ENCODE results near the gene MBOAT1. TPM values are rescaled to one million over a fixed set of nuclear protein-coding genes. Genes with fewer than 3 reads are reported as not detected.

Gene MBOAT1
- total RNA-seq, 4 donors from 2014 or later, result 17.3 to 57.0 (median 45.2) TPM

GRCh38 chr6:20215310-20215709, 3.0 kb upstream of the MBOAT1 start:
- Histone ChIP-seq H3K36me3 (no peaks in the 10 kb centered on the region), H3K4me3 (no peak overlapping the region), H3K27me3 (no peaks in the 10 kb centered on the region), H3K4me1 (peaks cover 0 to 20% (median 0%) of the 10 kb centered on the region in 4 donors), H3K9me3 (no peaks in the 10 kb centered on the region), H3K27ac (no peak overlapping the region)
- TF ChIP-seq, protein P1, sequence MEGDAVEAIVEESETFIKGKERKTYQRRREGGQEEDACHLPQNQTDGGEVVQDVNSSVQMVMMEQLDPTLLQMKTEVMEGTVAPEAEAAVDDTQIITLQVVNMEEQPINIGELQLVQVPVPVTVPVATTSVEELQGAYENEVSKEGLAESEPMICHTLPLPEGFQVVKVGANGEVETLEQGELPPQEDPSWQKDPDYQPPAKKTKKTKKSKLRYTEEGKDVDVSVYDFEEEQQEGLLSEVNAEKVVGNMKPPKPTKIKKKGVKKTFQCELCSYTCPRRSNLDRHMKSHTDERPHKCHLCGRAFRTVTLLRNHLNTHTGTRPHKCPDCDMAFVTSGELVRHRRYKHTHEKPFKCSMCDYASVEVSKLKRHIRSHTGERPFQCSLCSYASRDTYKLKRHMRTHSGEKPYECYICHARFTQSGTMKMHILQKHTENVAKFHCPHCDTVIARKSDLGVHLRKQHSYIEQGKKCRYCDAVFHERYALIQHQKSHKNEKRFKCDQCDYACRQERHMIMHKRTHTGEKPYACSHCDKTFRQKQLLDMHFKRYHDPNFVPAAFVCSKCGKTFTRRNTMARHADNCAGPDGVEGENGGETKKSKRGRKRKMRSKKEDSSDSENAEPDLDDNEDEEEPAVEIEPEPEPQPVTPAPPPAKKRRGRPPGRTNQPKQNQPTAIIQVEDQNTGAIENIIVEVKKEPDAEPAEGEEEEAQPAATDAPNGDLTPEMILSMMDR (IDR thresholded peaks at IDR 0.05), result no peak
- no peak for TF ChIP-seq POLR2A (IDR thresholded peaks at IDR 0.05)
- DNase-seq, result no peak

DNA sequence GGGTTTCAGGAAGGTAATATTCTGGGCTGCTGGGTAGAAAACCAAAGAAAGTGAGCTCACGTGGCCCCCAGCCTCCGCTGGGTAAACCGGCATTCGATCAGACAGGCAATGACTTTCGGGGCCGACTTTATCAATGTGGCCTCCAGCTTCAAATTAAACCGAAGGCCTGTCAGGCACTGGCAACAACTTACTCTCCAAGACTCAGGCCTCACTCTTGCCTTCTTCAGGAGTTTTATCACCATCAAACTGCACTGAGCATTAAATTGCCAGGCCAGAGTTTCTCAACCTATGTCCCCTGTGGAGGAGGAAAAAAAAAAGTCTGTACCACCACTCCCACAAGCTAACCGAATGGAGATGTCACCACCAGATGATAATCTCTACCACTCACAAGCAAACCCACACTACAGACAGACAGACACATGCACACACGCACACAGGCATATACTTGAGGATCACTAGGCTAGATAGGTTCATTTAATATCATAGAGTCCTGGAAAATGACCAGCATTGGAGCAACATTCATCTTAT, 1.1 kb upstream of the MBOAT1 start:
- peak in 1 of 3 donors; percentile 51 for DNase-seq
- Histone ChIP-seq H3K36me3 (no peaks in the 10 kb centered on the region), H3K27me3 (no peaks in the 10 kb centered on the region), H3K27ac (peak overlapping the region; percentile 86 to 95 (median 90)), H3K4me3 (peak overlapping the region; percentile 56 to 92 (median 70)), H3K9me3 (no peaks in the 10 kb centered on the region), H3K4me1 (peaks cover 0 to 28% (median 0%) of the 10 kb centered on the region in 4 donors)
- TF ChIP-seq, protein P1 (IDR thresholded peaks at IDR 0.05), result no peak
- TF ChIP-seq POLR2A (IDR thresholded peaks at IDR 0.05), result no peak

GRCh38 chr6:20211941-20212391, 303 bp downstream of the MBOAT1 start:
- peaks cover 0 to 37% (median 0%) of the 10 kb centered on the region in 4 donors for H3K4me1 ChIP-seq
- TF ChIP-seq POLR2A (IDR thresholded peaks at IDR 0.05), result no peak
- TF ChIP-seq, protein P1 (IDR thresholded peaks at IDR 0.05), result no peak
- no peaks in the 10 kb centered on the region for H3K36me3 ChIP-seq
- no peaks in the 10 kb centered on the region for H3K27me3 ChIP-seq
- H3K4me3 ChIP-seq, result peak overlapping the region; percentile 56 to 92 (median 70)
- peak overlapping the region; percentile 86 to 95 (median 90) for H3K27ac ChIP-seq
- no peaks in the 10 kb centered on the region for H3K9me3 ChIP-seq
- peak in 1 of 3 donors; percentile 70 for DNase-seq

- H3K27ac ChIP-seq, result peak overlapping the region; percentile 86 to 95 (median 90)
- peak in 1 of 3 donors; percentile 36 for DNase-seq
- H3K27me3 ChIP-seq, result no peaks in the 10 kb centered on the region
- peaks cover 0 to 40% (median 0%) of the 10 kb centered on the region in 4 donors for H3K4me1 ChIP-seq
- peak overlapping the region; percentile 56 to 92 (median 70) for H3K4me3 ChIP-seq
- H3K9me3 ChIP-seq, result no peaks in the 10 kb centered on the region
- no peaks in the 10 kb centered on the region for H3K36me3 ChIP-seq
- TF ChIP-seq POLR2A (IDR thresholded peaks at IDR 0.05), result peak; percentile 46 to 68
- TF ChIP-seq, protein P1 (IDR thresholded peaks at IDR 0.05), result no peak
These were observed 980 bp downstream of the MBOAT1 start for GRCh38 chr6:20211037-20211940.

DNA sequence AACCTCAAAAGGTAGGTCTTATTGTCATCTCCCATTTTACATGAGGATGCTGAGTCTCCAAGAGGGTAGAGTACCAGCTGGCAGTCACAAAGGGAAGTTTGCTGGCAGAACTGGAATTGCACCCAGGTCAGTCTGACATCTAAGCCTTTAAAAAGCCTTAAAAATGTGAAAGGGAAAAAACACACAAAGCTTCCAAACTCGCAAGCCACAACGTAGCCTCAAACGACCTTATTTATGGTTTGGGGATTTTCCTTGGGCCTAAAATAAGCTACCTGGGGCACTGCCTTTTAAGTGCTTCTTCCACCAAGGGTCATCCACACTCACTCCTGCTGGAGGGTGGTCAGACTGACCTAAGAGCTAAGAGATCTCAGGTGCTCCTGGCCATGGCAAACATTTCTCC, 2.1 kb downstream of the MBOAT1 start:
- DNase-seq, result no peak
- Histone ChIP-seq H3K4me1 (peaks cover 0 to 51% (median 0%) of the 10 kb centered on the region in 4 donors), H3K27me3 (no peaks in the 10 kb centered on the region), H3K4me3 (peak overlapping the region in 2 of 4 donors; percentile 66 to 92), H3K27ac (peak overlapping the region in 3 of 4 donors; percentile 89 to 95 (median 90)), H3K36me3 (no peaks in the 10 kb centered on the region), H3K9me3 (no peaks in the 10 kb centered on the region)
- TF ChIP-seq, protein P1 (IDR thresholded peaks at IDR 0.05), result no peak
- TF ChIP-seq POLR2A (IDR thresholded peaks at IDR 0.05), result no peak

All from Peyer's patch (tissue), 4 donors.